Fibroblast of pulmonary artery (primary cell): Measurements from ENCODE around the gene SGK1.

ENCODE experiments used
- DNase-seq: peaks from one replicate; pipeline ENCODE4 v3.0.0-alpha.2; 2010; ENCODE audit warnings: low read depth
- H3K4me3 ChIP-seq: replicated peaks from 2 replicates; pipeline ENCODE4 v1.5.1; 2011; ENCODE audit warnings: low read depth, mild to moderate bottlenecking, control low read depth, low read length, moderate library complexity
- TF ChIP-seq, protein P1 (sequence below): IDR thresholded peaks from 2 replicates; pipeline ENCODE4 v1.5.1; 2011; ENCODE audit warnings: mild to moderate bottlenecking, control low read depth, low read length, inconsistent platforms; ENCODE audit errors: missing control alignments

SGK1 gene

DNA sequence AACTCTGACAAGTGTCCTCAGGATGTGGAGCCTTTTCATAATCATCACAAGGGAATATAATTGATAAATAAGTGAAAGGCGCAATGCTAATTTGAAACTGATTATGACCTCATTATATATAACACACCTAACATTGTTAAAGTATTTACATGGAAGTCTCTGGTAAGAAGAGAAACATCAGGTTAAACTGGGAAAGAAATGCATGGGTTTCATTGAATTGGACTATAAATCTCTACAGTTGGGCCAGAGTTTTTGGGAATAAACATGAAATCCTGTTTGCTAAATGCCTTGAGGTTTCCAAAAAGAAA, 1.0 kb upstream of the SGK1 start:
- no peak for DNase-seq
- TF ChIP-seq, protein P1, sequence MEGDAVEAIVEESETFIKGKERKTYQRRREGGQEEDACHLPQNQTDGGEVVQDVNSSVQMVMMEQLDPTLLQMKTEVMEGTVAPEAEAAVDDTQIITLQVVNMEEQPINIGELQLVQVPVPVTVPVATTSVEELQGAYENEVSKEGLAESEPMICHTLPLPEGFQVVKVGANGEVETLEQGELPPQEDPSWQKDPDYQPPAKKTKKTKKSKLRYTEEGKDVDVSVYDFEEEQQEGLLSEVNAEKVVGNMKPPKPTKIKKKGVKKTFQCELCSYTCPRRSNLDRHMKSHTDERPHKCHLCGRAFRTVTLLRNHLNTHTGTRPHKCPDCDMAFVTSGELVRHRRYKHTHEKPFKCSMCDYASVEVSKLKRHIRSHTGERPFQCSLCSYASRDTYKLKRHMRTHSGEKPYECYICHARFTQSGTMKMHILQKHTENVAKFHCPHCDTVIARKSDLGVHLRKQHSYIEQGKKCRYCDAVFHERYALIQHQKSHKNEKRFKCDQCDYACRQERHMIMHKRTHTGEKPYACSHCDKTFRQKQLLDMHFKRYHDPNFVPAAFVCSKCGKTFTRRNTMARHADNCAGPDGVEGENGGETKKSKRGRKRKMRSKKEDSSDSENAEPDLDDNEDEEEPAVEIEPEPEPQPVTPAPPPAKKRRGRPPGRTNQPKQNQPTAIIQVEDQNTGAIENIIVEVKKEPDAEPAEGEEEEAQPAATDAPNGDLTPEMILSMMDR = no peak

DNA sequence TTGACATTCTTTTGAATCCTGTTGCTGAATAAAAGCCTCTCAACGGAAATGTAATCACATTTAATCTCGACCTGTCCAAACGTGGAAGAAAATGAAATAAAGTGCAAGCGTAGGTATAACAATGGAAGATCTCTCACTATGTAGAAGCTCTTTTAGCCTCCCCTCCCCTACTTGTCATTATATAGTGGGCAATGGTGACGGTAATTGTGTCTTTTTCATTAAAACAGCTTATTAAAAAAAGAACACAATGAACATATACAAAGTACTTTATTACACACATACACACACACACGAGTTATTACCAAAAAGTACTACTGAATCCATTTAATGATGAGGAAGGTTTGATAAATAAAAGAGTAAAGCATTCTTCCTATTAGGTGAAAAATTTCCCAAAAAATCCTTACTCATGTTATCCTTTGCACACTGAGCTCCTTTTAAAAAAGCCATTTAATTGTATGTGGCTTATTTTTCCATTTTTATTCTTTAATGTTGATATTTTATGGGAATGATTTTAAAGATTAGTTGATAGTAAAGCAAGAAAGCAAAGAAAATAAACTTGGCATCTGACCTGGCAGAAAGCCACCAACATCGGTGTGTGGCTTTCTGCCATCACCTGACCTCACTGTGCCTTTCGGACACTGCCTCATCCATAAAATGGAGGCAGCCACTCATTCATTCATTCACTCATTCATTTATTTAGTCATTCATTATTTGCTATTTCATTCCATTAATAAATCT, 493 bp upstream of the SGK1 start:
- TF ChIP-seq, protein P1 = no peak
- no peak for DNase-seq
- peak overlapping the region; percentile 65 for H3K4me3 ChIP-seq

More for the DNA sequence above, 1.0 kb upstream of the SGK1 start:
- H3K4me3 ChIP-seq = no peak overlapping the region

DNA sequence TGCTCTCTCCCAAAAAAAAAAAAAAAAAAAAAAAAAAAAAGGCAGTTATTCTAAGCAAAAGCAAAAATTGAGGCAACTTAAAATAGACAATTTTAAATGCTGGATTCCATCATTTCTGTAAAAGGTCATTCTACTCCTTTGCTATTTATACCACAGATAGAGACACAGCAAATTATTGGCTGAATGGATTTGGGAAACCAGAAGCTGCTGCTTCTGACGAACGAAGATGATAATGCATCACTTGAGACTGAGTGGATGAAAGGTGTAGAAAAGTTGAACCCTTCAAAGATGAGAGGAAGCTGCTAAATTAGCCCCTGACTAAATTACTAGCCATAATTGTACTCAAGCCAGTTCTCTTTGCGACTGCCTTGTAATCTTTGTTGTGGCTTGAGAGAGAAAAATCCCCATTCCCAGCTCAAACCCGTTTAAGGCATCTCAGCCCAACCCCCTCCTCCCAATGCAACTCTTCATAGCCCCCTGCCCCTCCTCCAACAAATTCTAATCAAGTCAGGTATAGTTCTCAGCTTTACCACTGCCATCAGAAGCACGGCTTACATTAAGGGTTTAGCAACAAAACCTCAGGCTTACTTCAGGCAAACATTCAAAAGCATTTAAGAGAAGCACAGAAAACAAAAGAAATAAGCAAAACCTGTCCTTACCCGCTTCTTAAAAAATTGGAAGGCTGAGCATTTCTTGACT, 1.0 kb downstream of the SGK1 start:
- peak overlapping the region; percentile 65 for H3K4me3 ChIP-seq
- TF ChIP-seq, protein P1 = no peak
- no peak for DNase-seq

DNA sequence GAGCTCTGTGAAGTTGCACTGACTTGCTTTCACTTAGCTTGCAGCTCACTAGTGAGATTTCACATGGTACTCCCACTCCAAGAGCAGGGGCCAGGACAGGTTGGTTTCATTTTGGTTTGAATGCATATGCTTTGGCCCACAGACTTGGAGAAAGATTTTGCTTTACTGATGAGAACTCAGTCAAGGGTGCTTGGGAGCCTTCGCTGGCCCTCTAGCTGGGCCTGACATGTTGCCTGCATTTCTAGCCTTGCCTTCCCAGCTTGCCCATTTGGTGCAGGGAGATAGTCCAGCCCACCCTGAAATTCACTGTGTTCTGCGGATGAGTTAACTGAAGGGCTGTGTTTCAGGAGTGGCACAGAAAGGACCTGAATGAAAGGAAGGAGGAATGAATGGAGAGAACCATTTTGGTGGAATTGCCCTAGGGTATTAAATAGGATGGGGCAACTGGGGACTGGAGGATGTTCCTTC, 1.9 kb downstream of the SGK1 start:
- TF ChIP-seq, protein P1 = no peak
- DNase-seq = no peak
- H3K4me3 ChIP-seq = no peak overlapping the region

DNA sequence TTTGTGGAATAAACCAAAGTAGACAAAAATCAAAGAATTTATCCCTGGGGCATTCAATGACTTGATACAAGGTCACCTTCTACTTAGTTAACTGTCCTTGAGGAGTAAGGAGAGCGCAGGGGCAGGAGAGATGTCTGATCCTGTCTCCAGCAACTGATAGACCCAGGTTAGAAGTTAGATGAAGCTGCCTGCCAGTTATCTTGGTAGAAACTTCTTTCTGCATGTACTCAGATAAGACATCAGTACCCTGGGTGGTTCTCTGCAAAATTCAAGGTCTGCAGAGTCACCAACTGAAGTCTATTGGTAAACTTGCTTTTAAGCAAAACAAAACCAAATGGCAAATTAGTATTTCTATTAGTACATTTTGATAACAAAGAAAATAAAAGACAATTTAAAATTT, 2.7 kb downstream of the SGK1 start:
- TF ChIP-seq, protein P1 = no peak
- no peak overlapping the region for H3K4me3 ChIP-seq
- DNase-seq = no peak

DNA sequence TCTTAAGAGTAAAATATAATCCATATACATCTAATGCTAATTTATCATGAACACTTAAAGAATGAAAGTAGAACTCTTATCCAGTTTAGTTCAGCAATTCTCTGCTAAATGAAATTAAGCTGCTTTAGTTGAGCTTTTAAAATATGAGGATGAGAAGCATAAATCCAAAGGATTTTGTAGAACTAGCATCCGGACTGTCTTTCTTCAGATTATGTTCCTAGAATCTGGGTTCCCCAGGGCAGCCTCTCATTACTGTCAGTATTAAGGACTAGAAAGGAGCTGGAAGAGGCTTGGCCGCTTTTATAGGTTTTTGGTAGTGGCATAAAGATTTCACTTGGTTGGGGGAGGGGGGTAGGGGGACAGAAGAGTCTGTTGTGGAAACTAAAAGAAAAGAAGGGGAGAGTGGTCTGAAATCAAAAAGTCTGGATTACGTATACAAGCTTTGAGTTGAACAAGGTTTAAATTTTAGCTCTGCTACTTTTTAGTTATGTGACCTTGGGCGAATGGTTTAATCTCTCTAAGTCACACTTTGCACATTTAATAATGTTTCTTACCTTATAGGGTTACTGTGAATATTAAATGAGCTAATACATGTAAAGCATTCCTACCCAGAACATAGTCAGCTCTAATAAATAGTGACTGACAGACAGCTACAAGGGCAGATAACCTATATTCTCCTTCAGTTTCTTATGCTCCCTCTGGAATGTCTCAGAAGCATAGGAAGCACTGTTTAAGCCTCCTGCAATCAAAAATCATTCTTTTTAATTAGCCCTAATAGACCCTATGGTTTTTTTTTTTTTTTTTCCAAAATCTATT, 3.7 kb downstream of the SGK1 start:
- DNase-seq = no peak
- TF ChIP-seq, protein P1 = no peak
- H3K4me3 ChIP-seq = no peak overlapping the region
